OCI-LY7 (cell line): Measurements from ENCODE around the gene SIAE. TPM values are rescaled to one million over a fixed set of nuclear protein-coding genes. Genes with fewer than 3 reads are reported as not detected.

Experiments
- BruUV-seq: library from RNA; stranded (reverse); fragments of 400-500 nt; replicated peaks from 2 replicates; lab custom pipeline; 2021; lab: Mats Ljungman, UMichigan
- CTCF ChIA-PET: fragments of 300-600 bp; sonication (Branson Sonifier 250); formaldehyde crosslinking; loops from one replicate; lab custom pipeline; 2022; ENCODE audit warnings: antibody characterized with exemption; ENCODE audit not compliant: unreplicated experiment; lab: Charles Lee
- POLR2A ChIA-PET: fragments of 300-600 bp; sonication (Branson Sonifier 250); formaldehyde crosslinking; loops from one replicate; lab custom pipeline; 2022; ENCODE audit warnings: antibody characterized with exemption; lab: Charles Lee
- DNase-seq: peaks from one replicate; pipeline ENCODE4 v3.0.0-alpha.2; 2015; ENCODE audit warnings: low spot score
- H2AFZ ChIP-seq: fragments of 200-600 bp; sonication (generic), shearing (Covaris generic); 2 replicates; pipeline ENCODE4 v1.6.1; 2014; ENCODE audit warnings: mild to moderate bottlenecking, antibody characterized with exemption, low read length, moderate library complexity
- H3K27ac ChIP-seq: fragments of 200-600 bp; sonication (generic); 2 replicates; pipeline ENCODE4 v1.5.1; 2014; ENCODE audit warnings: mixed run types, low read depth, mild to moderate bottlenecking, moderate library complexity, low read length, inconsistent platforms; ENCODE audit not compliant: poor library complexity, severe bottlenecking
- H3K36me3 ChIP-seq: fragments of 200-600 bp; sonication (generic); 2 replicates; pipeline ENCODE4 v1.6.1; 2014; ENCODE audit warnings: mild to moderate bottlenecking, antibody characterized with exemption, low read length, moderate library complexity, mixed read lengths; ENCODE audit not compliant: insufficient read depth
- H3K4me1 ChIP-seq: fragments of 200-600 bp; sonication (generic); 2 replicates; pipeline ENCODE4 v1.5.1; 2014; ENCODE audit warnings: mild to moderate bottlenecking, low read length; ENCODE audit not compliant: insufficient read depth, poor library complexity, severe bottlenecking
- H3K4me2 ChIP-seq: fragments of 200-600 bp; sonication (generic); 2 replicates; pipeline ENCODE4 v1.6.1; 2014; ENCODE audit warnings: mild to moderate bottlenecking, low read length
- H3K4me3 ChIP-seq: fragments of 200-600 bp; sonication (generic); 2 replicates; pipeline ENCODE4 v1.5.1; 2014; ENCODE audit warnings: mild to moderate bottlenecking, low read depth, low read length; ENCODE audit not compliant: poor library complexity, severe bottlenecking
- H3K79me2 ChIP-seq: fragments of 200-600 bp; sonication (generic); 2 replicates; pipeline ENCODE4 v1.6.1; 2016; ENCODE audit warnings: low read depth, mild to moderate bottlenecking, low read length, moderate library complexity, mixed read lengths; ENCODE audit not compliant: insufficient read depth
- H3K9me2 ChIP-seq: fragments of 200-600 bp; sonication (generic); 2 replicates; pipeline ENCODE4 v1.6.1; 2016; ENCODE audit warnings: mild to moderate bottlenecking, low read length, mixed read lengths; ENCODE audit not compliant: insufficient read depth
- H3K9me3 ChIP-seq: fragments of 200-600 bp; sonication (generic); 2 replicates; pipeline ENCODE4 v1.6.1; 2014; ENCODE audit warnings: mild to moderate bottlenecking, mixed run types, low read length, mixed read lengths
- H4K20me1 ChIP-seq: fragments of 200-600 bp; sonication (generic); 2 replicates; pipeline ENCODE4 v1.6.1; 2014; ENCODE audit warnings: mild to moderate bottlenecking, antibody characterized with exemption, low read length, moderate library complexity, mixed read lengths; ENCODE audit not compliant: insufficient read depth
- CTCF ChIP-seq: fragments of 200-600 bp; sonication (generic); conservative IDR thresholded peaks from 2 replicates; pipeline ENCODE4 v1.5.1; 2014; ENCODE audit warnings: mild to moderate bottlenecking, antibody characterized with exemption, low read length, moderate library complexity, mixed read lengths
- EZH2phosphoT487 ChIP-seq: fragments of 200-600 bp; sonication (generic); IDR thresholded peaks from 2 replicates; pipeline ENCODE4 v1.6.1; 2018; ENCODE audit warnings: low read depth, borderline replicate concordance, mild to moderate bottlenecking, mixed run types, antibody characterized with exemption, low read length, moderate library complexity, mixed read lengths
- intact Hi-C: fragments of 100-400 bp; cut with micrococcal nuclease; formaldehyde crosslinking; loops from one replicate; pipeline ENCODE4 v1.10.0; 2022; ENCODE audit not compliant: unreplicated experiment
- total RNA-seq, 2 experiments: library from RNA; depleted of rRNA in 1 of 2; stranded (reverse); fragments of >200 nt in 1 of 2; shearing (Covaris generic) in 1 of 2; gene quantifications; 2 replicates each; pipeline ENCODE4 v1.2.3, GENCODE V29; 2014 to 2022

The SIAE gene
- total RNA-seq, 2 experiments from 2014 or later = 2.6 to 8.6 TPM

- Histone ChIP-seq H3K4me3 (peak within 1 kb of the TSS; percentile 85), H3K4me2 (peak within 1 kb of the TSS; percentile 85), H3K4me1 (peaks cover 11% of the 10 kb centered on the region), H3K36me3 (peaks cover 33% of the 10 kb centered on the region), H3K27ac (no peak within 1 kb of the TSS), H4K20me1 (peaks cover 9% of the 10 kb centered on the region; the same call in 1 of the 2 replicates), H3K79me2 (peaks cover 24% of the 10 kb centered on the region), H3K9me2 (no peaks in the 10 kb centered on the region), H2AFZ (peak within 1 kb of the TSS; percentile 92), H3K9me3 (no peaks in the 10 kb centered on the region)
- intact Hi-C loops = loop anchor here (2.0 to 5.0 kb wide), 2 partner anchors 330 to 882 kb away; partner anchors contain the start of genes CCDC15 and ZNF202
- ChIA-PET CTCF (interaction anchor here (0.7 to 0.8 kb wide), 2 partner anchors 17 to 215 kb away, joined by 3 to 5 read pairs; no protein-coding TSS in a partner anchor), POLR2A (interaction anchor here (0.6 to 2.8 kb wide), 13 partner anchors 10 to 1749 kb away, joined by 3 to 21 read pairs (median 3); partner anchors contain the start of genes CCDC15 and PANX3)
- TF ChIP-seq EZH2phosphoT487 = no peak
- no peak for TF ChIP-seq CTCF
- TSS peak; percentile 69 for BruUV-seq
- peak; percentile 89 for DNase-seq
Observed at GRCh38 chr11:124622531-124623451, 50.7 kb downstream of the SIAE start, which contains the start of gene TBRG1. TSS of gene TBRG1 (plus strand) at chr11:124622864. CDS start at chr11:124623084, 220 bp downstream.

GRCh38 chr11:124618863-124619262 is 54.7 kb downstream of the SIAE start:
- TF ChIP-seq CTCF (no peak), EZH2phosphoT487 (no peak)
- Histone ChIP-seq H3K9me2 (no peaks in the 10 kb centered on the region), H3K79me2 (peaks cover 11% of the 10 kb centered on the region), H3K4me3 (no peak overlapping the region), H3K9me3 (no peaks in the 10 kb centered on the region), H3K36me3 (no peaks in the 10 kb centered on the region), H3K4me1 (peaks cover 8% of the 10 kb centered on the region), H2AFZ (no peak overlapping the region), H3K27ac (no peak overlapping the region), H4K20me1 (peaks cover 7% of the 10 kb centered on the region; the same call in 1 of the 2 replicates), H3K4me2 (no peak overlapping the region)
- DNase-seq = no peak
- ChIA-PET CTCF (no interaction called here), POLR2A (interaction anchor here (1.6 to 2.1 kb wide), 2 partner anchors 10 kb away, joined by 5 to 7 read pairs; no protein-coding TSS in a partner anchor)
- intact Hi-C loops = no loop called here
- BruUV-seq = no TSS peak
